NB4 (cell line): ENCODE results near the gene FUOM.

Experiments used
- DNase-seq: peaks from one replicate; pipeline ENCODE4 v3.0.0; 2010; ENCODE audit warnings: low read depth
- H3K4me3 ChIP-seq: one replicate; pipeline ENCODE4 v1.5.1; 2011; ENCODE audit warnings: mild to moderate bottlenecking, low read depth, low read length, moderate library complexity
- MYC ChIP-seq: IDR thresholded peaks from 2 replicates; pipeline ENCODE4 v1.6.1; 2011; ENCODE audit warnings: low read depth, low read length
- POLR2A ChIP-seq: IDR thresholded peaks from 2 replicates; pipeline ENCODE4 v1.6.1; 2011; ENCODE audit warnings: mild to moderate bottlenecking; ENCODE audit not compliant: insufficient read length; ENCODE audit errors: extremely low read depth
- TF ChIP-seq, protein P1 (sequence below): IDR thresholded peaks from 2 replicates; pipeline ENCODE4 v1.6.1; 2011; ENCODE audit warnings: low read depth, low read length
- TF ChIP-seq, protein P2 (sequence below): IDR thresholded peaks from one replicate; pipeline ENCODE4 v1.5.1; 2012; ENCODE audit warnings: low read depth, low read length

FUOM gene

DNA sequence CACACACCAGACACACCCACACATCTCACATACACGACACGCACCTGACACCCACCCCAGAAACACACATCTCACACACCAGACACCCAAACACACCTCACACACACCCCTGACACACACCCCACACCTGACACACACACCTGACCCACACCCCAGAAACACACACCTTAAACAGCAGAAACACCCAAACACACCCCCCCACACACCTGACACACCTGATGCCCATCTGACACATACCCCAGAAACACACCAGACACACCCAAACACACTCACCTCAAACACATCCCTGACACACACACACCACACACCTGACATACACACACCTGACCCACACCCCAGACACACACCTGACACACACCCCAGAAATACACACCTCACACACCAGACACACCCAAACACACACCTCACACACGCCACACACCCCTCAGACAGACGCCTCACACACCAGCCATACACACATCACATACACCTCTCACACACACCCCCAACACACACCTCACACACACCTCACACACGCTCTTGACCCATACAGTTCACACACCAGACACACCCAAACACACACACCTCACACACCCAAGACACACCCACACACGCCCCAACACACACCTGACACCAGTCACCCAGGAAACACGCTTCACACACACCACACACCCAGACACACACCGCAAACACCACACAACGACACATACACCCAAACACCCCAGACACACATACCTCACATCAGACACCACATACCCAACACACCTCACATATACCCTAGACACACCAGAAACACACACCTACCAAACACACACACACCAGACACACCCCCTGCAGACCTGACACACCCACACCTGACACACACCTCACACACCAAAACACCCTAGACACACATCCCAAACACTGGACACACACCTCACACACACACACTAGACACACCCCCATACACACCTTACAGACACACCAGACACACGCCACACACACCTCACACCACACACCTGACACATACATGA, 19.4 kb downstream of the FUOM start:
- DNase-seq: no peak
- TF ChIP-seq, protein P1, sequence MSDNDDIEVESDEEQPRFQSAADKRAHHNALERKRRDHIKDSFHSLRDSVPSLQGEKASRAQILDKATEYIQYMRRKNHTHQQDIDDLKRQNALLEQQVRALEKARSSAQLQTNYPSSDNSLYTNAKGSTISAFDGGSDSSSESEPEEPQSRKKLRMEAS: no peak
- TF ChIP-seq, protein P2, sequence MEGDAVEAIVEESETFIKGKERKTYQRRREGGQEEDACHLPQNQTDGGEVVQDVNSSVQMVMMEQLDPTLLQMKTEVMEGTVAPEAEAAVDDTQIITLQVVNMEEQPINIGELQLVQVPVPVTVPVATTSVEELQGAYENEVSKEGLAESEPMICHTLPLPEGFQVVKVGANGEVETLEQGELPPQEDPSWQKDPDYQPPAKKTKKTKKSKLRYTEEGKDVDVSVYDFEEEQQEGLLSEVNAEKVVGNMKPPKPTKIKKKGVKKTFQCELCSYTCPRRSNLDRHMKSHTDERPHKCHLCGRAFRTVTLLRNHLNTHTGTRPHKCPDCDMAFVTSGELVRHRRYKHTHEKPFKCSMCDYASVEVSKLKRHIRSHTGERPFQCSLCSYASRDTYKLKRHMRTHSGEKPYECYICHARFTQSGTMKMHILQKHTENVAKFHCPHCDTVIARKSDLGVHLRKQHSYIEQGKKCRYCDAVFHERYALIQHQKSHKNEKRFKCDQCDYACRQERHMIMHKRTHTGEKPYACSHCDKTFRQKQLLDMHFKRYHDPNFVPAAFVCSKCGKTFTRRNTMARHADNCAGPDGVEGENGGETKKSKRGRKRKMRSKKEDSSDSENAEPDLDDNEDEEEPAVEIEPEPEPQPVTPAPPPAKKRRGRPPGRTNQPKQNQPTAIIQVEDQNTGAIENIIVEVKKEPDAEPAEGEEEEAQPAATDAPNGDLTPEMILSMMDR: no peak
- TF ChIP-seq POLR2A (no peak), MYC (no peak)
- H3K4me3 ChIP-seq: no peak overlapping the region

DNA sequence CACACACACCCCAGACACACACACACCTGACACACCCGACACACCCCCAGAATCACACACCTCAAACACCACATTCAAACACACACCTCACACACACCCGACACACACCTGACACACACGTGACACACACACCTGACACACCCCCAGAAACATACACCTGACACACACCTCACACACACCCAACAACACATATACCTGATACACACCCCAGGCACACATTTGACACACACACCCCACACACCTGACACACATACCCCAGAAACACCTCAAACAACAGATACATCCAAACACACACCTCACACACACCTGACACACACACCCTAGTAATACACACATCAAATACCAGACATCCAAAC, 20.5 kb downstream of the FUOM start:
- H3K4me3 ChIP-seq: no peak overlapping the region
- TF ChIP-seq, protein P2: no peak
- TF ChIP-seq, protein P1: no peak
- TF ChIP-seq POLR2A (no peak), MYC (no peak)
- DNase-seq: no peak

DNA sequence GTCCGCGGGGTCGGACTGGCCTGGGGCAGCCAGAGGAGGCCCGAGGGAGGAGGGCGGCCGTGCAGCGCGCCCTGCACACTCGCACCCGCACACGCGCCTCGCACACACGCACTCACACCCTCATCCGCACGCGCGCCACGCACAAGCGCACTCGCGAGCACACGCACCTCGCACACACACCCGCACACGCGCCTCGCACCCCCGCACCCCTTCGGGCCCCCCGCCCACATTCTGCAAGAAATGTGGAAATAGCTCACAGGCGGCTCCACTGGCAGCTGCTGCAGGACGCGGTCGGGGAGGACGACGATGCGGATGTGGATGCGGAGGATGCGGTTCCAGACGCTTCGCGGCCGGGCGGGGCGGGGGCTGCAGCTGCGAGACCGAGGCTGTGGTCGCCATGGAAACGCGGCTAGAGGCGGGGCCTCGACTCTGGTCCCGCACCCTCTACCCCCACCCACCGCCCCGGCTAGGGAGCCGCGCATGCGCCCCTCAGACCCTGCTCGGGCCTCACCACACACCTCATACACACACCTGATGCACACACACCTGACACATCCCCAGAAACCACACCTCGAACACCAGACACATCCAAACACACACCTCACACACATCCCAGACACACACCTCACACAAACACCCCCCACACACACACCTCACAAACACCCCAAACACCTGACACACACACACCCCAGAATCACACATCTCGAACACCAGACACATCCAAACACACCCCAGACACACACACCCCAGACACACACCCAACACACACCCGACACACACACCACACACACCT, 21.0 kb downstream of the FUOM start, which contains the start of gene CALY:
TSS of gene CALY (minus strand) at position 320 of the 793 bp plus-strand sequence. CDS start 7,907 bp downstream, outside the sequence.
- DNase-seq: no peak
- TF ChIP-seq POLR2A (no peak), MYC (no peak)
- TF ChIP-seq, protein P2: no peak
- TF ChIP-seq, protein P1: no peak
- H3K4me3 ChIP-seq: no peak within 1 kb of the TSS

DNA sequence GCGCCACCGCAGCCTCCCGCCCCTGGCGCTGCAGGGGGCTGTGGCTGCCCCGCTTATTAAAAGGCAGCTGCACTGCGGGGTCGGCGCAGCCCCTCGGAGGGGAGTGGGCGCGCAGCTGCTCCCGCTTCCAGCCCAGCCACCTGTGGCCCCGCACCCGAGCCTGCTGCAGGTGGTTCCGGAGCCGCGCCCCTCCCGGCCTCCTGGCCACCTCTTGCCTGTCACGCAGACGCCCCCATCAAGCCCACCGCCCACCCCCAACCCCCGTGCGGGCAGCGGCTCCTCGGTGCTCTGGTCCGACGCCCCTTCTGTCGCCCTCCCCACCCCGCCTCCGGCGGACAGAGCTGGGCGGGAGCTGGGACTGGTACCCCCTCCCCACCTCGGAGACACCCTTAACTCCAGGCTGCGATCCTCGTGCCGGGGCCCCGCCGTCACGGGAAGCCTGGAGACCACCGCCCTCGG, 21.7 kb downstream of the FUOM start:
- H3K4me3 ChIP-seq: no peak overlapping the region
- no peak for DNase-seq
- TF ChIP-seq, protein P2: no peak
- TF ChIP-seq, protein P1: no peak
- no peak for TF ChIP-seq POLR2A
- TF ChIP-seq MYC: no peak

DNA sequence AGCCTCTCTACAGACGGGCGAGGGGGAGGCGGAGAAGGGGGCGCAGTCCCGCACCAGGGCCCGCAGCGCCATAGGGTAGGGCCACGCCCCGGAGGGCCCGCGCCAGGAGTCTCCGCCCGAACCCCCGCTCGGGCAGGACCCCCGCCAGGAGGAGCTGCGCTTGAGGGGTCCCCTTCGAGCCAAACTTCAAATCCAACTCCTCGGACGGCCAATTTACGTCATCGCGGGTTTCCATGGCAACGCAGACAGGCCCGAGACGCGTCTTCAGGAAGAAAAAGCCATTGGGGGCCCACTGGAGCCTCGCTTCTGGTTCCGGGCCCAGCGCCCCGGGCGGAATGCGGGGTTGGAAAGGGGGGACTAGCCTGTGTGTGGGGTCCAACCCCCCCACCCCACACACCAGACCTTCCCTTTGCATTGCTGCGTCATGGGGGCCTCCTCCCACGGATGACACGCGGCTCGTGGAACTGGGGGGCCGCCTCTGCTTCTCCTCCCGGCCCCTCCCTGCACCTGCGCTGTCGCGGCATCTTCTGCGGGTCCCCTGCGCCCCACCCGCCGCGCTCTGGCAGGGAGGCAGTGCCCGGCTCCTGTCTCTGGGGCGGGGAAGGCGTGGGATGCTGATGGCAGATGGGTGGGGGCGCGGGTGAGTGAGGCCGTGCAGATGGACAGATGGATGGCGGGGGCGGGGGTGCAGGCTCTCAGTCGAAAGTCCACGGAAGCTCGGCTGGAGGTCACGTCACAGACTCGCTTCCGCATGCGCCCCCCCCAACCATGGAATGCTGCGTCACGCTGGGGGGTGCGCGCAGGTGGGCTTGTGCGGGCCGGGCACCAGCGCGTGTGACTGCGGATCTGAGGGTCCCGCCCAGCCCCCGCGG, 22.3 kb downstream of the FUOM start:
- TF ChIP-seq, protein P2: no peak
- TF ChIP-seq, protein P1: no peak
- no peak for TF ChIP-seq MYC
- no peak for TF ChIP-seq POLR2A
- no peak overlapping the region for H3K4me3 ChIP-seq
- DNase-seq: no peak
